Measurements from ENCODE around the gene PAAF1. TPM values are rescaled to one million over a fixed set of nuclear protein-coding genes. Genes with fewer than 3 reads are reported as not detected.

The PAAF1 gene
- total and polyA plus RNA-seq, 2 of the 13 experiments (the other 11 are each of a cell fraction or from before 2014, with no cell fraction given): 13.5 to 28.8 TPM

GRCh38 chr11:73972187-73972586 is 95.4 kb downstream of the PAAF1 start:
- no peak overlapping the region for H2AFZ ChIP-seq (ENCODE audit: low read length)
- no peak for ATAC-seq
- H3K36me3 ChIP-seq (replicated peaks in 1 of 2; ENCODE audit: control insufficient read depth in 1 of 2, insufficient read depth in 2 of 2, low read length in 2 of 2): peaks cover 7 to 20% of the 10 kb centered on the region in 2 experiments; a peak in 4 of 5 replicates
- no peaks in the 10 kb centered on the region for H4K20me1 ChIP-seq (ENCODE audit: insufficient read depth, low read length)
- H3K9ac ChIP-seq (ENCODE audit: insufficient read depth, low read depth, low read length): no peak overlapping the region
- H3K4me1 ChIP-seq (ENCODE audit: insufficient read depth, low read length): peaks cover 4% of the 10 kb centered on the region; the same call in 1 of the 2 replicates
- H3K79me2 ChIP-seq (ENCODE audit: insufficient read depth, low read length): no peaks in the 10 kb centered on the region
- FAIRE-seq: no peak
- no TSS peak for BruUV-seq (replicated peaks)
- ChIA-PET CTCF (ENCODE audit: low intra/inter-chr PET ratio, low total read pairs) (no interaction called here), POLR2A (interaction anchor here (1.6 kb wide), 1 partner anchor 11 kb away, joined by 7 read pairs; the partner anchor contains the start of gene UCP2)
- no peaks in the 10 kb centered on the region for H3K27me3 ChIP-seq (ENCODE audit: control insufficient read depth in 1 of 2, insufficient read depth in 2 of 2, low read length in 2 of 2)
- H3K4me2 ChIP-seq (ENCODE audit: low read depth, low read length): no peak overlapping the region
- DNase-seq (ENCODE audit: low spot score): no peak
- H3K9me3 ChIP-seq (ENCODE audit: low read length): no peaks in the 10 kb centered on the region
- no peak overlapping the region for H3K4me3 ChIP-seq (replicated peaks in 1 of 3; ENCODE audit: insufficient read depth in 1 of 3, low read depth in 2 of 3, low read length in 3 of 3)
- no CpG with 5 or more reads among the region's 1 CpG for WGBS (ENCODE audit: low lambda C conversion rate)
- peak; percentile 77 for TF ChIP-seq ZNF768 (CRISPR knock-in tag; IDR thresholded peaks at IDR 0.05)
- no peak for TF ChIP-seq TBP (CRISPR knock-in tag; IDR thresholded peaks at IDR 0.05)
- intact Hi-C loops (cut with micrococcal nuclease; ENCODE audit: unreplicated experiment): no loop called here
- in situ Hi-C loops (cut with HindIII; ENCODE audit: extremely low pct_ligation_motif_present, low pct_unique_long_range_greater_than_20kb): loop anchor here (25.0 kb wide), 1 partner anchor 190 kb away; the partner anchor contains the start of genes C2CD3 and PPME1
- H3K27ac ChIP-seq (ENCODE audit: extremely low read length, insufficient read depth, low read length): no peak overlapping the region

- intact Hi-C loops (cut with micrococcal nuclease; ENCODE audit: unreplicated experiment) (no loop called here), in situ Hi-C loops (cut with HindIII; ENCODE audit: extremely low pct_ligation_motif_present, low pct_unique_long_range_greater_than_20kb) (loop anchor here (25.0 kb wide), 1 partner anchor 189 kb away; the partner anchor contains the start of genes C2CD3 and PPME1)
- BruUV-seq (replicated peaks): no TSS peak
- POLR2A ChIA-PET: interaction anchor here (1.6 kb wide), 1 partner anchor 10 kb away, joined by 7 read pairs; the partner anchor contains the start of gene UCP2
- Histone ChIP-seq H3K36me3 (replicated peaks in 1 of 2; ENCODE audit: control insufficient read depth in 1 of 2, insufficient read depth in 2 of 2, low read length in 2 of 2) (peaks cover 11 to 27% of the 10 kb centered on the region in 2 experiments; a peak in 4 of 5 replicates), H3K9me3 (ENCODE audit: low read length) (no peaks in the 10 kb centered on the region), H3K27me3 (ENCODE audit: control insufficient read depth in 1 of 2, insufficient read depth in 2 of 2, low read length in 2 of 2) (no peaks in the 10 kb centered on the region), H2AFZ (ENCODE audit: low read length) (no peak overlapping the region), H4K20me1 (ENCODE audit: insufficient read depth, low read length) (no peaks in the 10 kb centered on the region), H3K4me1 (ENCODE audit: insufficient read depth, low read length) (peaks cover 4% of the 10 kb centered on the region; the same call in 1 of the 2 replicates), H3K9ac (ENCODE audit: insufficient read depth, low read depth, low read length) (no peak overlapping the region), H3K4me3 (replicated peaks in 1 of 3; ENCODE audit: insufficient read depth in 1 of 3, low read depth in 2 of 3, low read length in 3 of 3) (no peak overlapping the region), H3K4me2 (ENCODE audit: low read depth, low read length) (no peak overlapping the region), H3K27ac (ENCODE audit: extremely low read length, insufficient read depth, low read length) (no peak overlapping the region), H3K79me2 (ENCODE audit: insufficient read depth, low read length) (no peaks in the 10 kb centered on the region)
- FAIRE-seq: no peak
- no peak for ATAC-seq
- 87% methylated on average over 9 of the region's 11 CpGs for WGBS (ENCODE audit: low lambda C conversion rate)
- CTCF ChIA-PET (ENCODE audit: low intra/inter-chr PET ratio, low total read pairs): no interaction called here
- no peak for DNase-seq (ENCODE audit: low spot score)
- TF ChIP-seq RCOR2 (CRISPR knock-in tag; IDR thresholded peaks at IDR 0.05) (no peak), HNRNPK (IDR thresholded peaks at IDR 0.05; ENCODE audit: low read depth, low read length, poor library complexity, severe bottlenecking) (no peak), SIX4 (CRISPR knock-in tag; IDR thresholded peaks at IDR 0.05) (no peak), PRDM10 (CRISPR knock-in tag; IDR thresholded peaks at IDR 0.05; ENCODE audit: low read depth) (no peak), ZNF619 (CRISPR knock-in tag; IDR thresholded peaks at IDR 0.05) (no peak), USF2 (IDR thresholded peaks at IDR 0.05; ENCODE audit: low read depth, low read length) (no peak), USF2 (CRISPR knock-in tag; IDR thresholded peaks at IDR 0.05; ENCODE audit: borderline replicate concordance) (no peak), HDAC1 (CRISPR knock-in tag; IDR thresholded peaks at IDR 0.05) (no peak), ZNF552 (CRISPR knock-in tag; IDR thresholded peaks at IDR 0.05; ENCODE audit: borderline replicate concordance) (no peak)
Observed at GRCh38 chr11:73972620-73973449, 96.0 kb downstream of the PAAF1 start.
